Tibial artery (tissue), 4 donors: ENCODE results near the gene HDAC7.

Experiments used
- DNase-seq, 2 donors: peaks; one replicate each; pipeline ENCODE4 v3.0.0-alpha.2; 2019
- H3K27ac ChIP-seq, 2 donors: fragments of 200-600 bp; sonication (generic) in 1 of 2; 1 replicate in 1 of 2; 2 replicates in 1 of 2; pipeline ENCODE4 v1.5.1; 2018 to 2019; ENCODE audit warnings: mild to moderate bottlenecking in 1 of 2
- H3K27me3 ChIP-seq, 2 donors: fragments of 200-600 bp; sonication (generic) in 1 of 2; one replicate each; pipeline versions ENCODE4 v1.5.1 to v1.6.0; 2016 to 2019
- H3K36me3 ChIP-seq, 3 donors: fragments of 200-600 bp; sonication (generic) in 2 of 3; one replicate each; pipeline ENCODE4 v1.5.1; 2016 to 2019; ENCODE audit warnings: mild to moderate bottlenecking in 2 of 3
- H3K4me1 ChIP-seq, 4 donors: fragments of 200-600 bp; sonication (generic) in 2 of 4; 1 replicate in 3 of 4; 2 replicates in 1 of 4; pipeline ENCODE4 v1.5.1; 2016 to 2019
- H3K4me3 ChIP-seq, 2 donors: fragments of 200-600 bp; sonication (generic) in 1 of 2; 1 replicate in 1 of 2; 2 replicates in 1 of 2; pipeline ENCODE4 v1.5.1; 2018 to 2019; ENCODE audit warnings: mild to moderate bottlenecking in 2 of 2
- H3K9me3 ChIP-seq, 3 donors: fragments of 200-600 bp; sonication (generic) in 1 of 3; one replicate each; pipeline ENCODE4 v1.5.1; 2016 to 2019
- intact Hi-C: fragments of 100-400 bp; cut with DNase I; formaldehyde crosslinking; loops from one replicate; pipeline ENCODE4 v1.15.0; 2023; ENCODE audit warnings: low total_unique reads
- TF ChIP-seq, protein P1 (sequence below), 2 experiments: fragments of 200-600 bp in 1 of 2; fragments of 450-650 bp in 1 of 2; IDR thresholded peaks; one replicate each; pipeline ENCODE4 v1.5.1; 2017 to 2019; ENCODE audit warnings: antibody characterized with exemption in 2 of 2, mild to moderate bottlenecking in 1 of 2, moderate library complexity in 1 of 2

HDAC7 gene

DNA sequence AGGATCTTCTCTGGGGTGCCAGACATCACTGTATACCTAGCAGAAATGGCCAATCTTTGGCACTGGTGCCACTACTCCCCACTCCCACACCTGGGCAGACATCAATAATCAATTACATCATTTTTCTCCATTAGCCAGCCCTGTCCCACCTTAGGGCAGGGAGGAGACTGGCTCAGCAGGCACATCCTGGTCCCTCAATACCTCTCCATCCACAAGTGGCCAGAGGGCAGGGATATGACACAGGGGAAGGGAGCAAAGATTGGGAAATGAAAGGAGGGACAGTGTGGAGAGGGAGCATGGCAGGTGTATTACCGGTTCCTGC lies 71.2 kb downstream of the HDAC7 start:
- H3K27me3 ChIP-seq: no peaks in the 10 kb centered on the region

DNA sequence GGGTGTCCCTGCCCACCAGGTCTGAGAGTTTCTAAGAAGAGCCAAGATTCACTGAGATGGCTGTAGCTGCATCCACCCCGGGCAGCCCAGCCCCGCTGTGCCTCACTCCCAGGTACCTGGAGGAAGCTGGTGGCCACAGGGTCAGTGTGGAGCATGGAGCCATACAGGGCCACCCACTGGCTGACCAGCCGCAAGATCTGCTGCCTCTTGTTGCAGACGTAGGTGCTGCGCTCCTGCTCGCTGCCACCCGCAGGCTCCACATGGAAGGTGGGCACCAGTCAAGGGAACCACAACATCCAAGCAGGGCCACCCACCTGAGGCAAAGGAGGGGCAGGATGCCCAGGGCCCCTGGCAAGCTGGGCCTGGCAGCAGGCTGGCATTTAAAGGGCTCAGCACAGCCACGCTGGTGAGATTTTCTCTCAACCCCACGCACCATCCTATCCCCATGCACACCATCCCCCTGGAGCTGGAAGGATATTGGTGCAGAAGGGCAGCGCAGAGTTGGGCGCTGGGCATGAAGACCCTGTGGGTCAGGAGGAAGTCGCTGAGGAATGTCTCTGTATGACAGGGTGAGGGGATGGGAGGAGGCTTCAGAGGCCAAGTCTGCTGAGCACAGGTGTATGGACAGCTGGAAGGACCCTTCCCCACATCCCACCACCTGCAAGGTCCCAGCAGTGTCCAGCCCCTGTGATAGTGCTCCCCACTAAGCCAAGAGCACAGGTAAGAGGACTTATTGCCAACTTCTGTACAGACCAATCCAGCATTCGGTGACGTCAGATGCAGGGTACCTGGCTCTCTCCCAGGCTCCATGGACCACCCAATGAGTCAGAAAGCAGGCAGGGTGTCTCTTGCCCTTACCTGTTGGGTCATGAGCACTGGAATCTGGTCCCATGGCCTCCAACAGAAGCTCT lies 71.9 kb downstream of the HDAC7 start:
- Histone ChIP-seq H3K4me1 (peaks cover 0 to 17% (median 16%) of the 10 kb centered on the region in 4 donors), H3K27ac (no peak overlapping the region), H3K9me3 (no peaks in the 10 kb centered on the region), H3K27me3 (no peaks in the 10 kb centered on the region), H3K4me3 (no peak overlapping the region), H3K36me3 (peaks cover 0 to 59% (median 22%) of the 10 kb centered on the region in 3 donors)
- intact Hi-C loops: no loop called here
- DNase-seq: no peak
- TF ChIP-seq, protein P1, sequence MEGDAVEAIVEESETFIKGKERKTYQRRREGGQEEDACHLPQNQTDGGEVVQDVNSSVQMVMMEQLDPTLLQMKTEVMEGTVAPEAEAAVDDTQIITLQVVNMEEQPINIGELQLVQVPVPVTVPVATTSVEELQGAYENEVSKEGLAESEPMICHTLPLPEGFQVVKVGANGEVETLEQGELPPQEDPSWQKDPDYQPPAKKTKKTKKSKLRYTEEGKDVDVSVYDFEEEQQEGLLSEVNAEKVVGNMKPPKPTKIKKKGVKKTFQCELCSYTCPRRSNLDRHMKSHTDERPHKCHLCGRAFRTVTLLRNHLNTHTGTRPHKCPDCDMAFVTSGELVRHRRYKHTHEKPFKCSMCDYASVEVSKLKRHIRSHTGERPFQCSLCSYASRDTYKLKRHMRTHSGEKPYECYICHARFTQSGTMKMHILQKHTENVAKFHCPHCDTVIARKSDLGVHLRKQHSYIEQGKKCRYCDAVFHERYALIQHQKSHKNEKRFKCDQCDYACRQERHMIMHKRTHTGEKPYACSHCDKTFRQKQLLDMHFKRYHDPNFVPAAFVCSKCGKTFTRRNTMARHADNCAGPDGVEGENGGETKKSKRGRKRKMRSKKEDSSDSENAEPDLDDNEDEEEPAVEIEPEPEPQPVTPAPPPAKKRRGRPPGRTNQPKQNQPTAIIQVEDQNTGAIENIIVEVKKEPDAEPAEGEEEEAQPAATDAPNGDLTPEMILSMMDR (IDR thresholded peaks at IDR 0.05): no peak

More for the DNA sequence above, 71.2 kb downstream of the HDAC7 start:
- Histone ChIP-seq H3K9me3 (no peaks in the 10 kb centered on the region), H3K4me3 (no peak overlapping the region), H3K4me1 (peaks cover 0 to 23% (median 22%) of the 10 kb centered on the region in 4 donors), H3K36me3 (peaks cover 0 to 59% (median 22%) of the 10 kb centered on the region in 3 donors), H3K27ac (no peak overlapping the region)
- DNase-seq: no peak
- intact Hi-C loops: no loop called here
- TF ChIP-seq, protein P1 (IDR thresholded peaks at IDR 0.05): no peak

DNA sequence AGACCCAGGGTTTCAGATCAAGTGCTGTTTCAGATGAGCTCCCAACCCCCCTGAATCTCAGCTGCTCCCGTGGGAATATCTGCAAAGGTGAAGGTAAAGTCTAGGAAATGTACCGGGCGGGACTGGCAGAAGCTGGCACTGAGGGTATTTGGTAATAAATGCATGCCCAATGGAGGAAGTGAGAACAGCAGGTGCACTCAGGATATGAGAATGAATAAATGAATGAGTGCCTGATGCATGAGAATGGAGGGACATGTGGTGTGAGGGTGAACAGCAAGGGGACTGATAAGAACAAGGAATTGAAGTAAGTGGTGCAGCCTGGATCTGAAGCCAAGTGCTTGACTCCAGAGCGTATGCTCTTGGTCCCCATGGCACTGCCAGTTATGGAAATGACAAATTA lies 72.6 kb downstream of the HDAC7 start:
- peaks cover 0 to 10% (median 9%) of the 10 kb centered on the region in 4 donors for H3K4me1 ChIP-seq
- no peaks in the 10 kb centered on the region for H3K27me3 ChIP-seq
- DNase-seq: no peak
- TF ChIP-seq, protein P1 (IDR thresholded peaks at IDR 0.05): no peak
- intact Hi-C loops: no loop called here
- H3K4me3 ChIP-seq: no peak overlapping the region
- H3K36me3 ChIP-seq: peaks cover 0 to 59% (median 22%) of the 10 kb centered on the region in 3 donors
- H3K27ac ChIP-seq: no peak overlapping the region
- H3K9me3 ChIP-seq: no peaks in the 10 kb centered on the region

DNA sequence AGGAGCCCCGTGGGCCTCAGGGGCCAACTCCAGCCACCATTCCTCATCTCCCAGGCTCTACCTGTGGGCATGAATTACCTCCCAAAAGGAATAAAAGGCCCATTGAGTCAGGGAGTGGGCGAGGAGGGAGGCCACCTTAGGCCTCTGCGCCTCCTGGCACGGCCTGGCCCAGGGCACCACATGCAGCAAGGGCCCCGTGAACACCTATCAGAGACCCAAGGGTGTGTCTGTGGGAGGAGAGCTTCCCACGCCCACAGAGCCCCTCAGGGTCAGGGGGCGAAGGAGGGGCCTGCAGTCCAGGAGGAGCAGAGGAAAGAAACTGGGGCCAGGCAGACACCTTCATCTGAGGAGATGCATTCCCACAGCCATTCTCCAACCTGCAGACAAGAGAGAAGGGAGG lies 73.2 kb downstream of the HDAC7 start:
- no peaks in the 10 kb centered on the region for H3K9me3 ChIP-seq
- TF ChIP-seq, protein P1 (IDR thresholded peaks at IDR 0.05): no peak
- no peak overlapping the region for H3K27ac ChIP-seq
- peaks cover 0 to 8% (median 7%) of the 10 kb centered on the region in 4 donors for H3K4me1 ChIP-seq
- H3K36me3 ChIP-seq: peaks cover 0 to 56% (median 22%) of the 10 kb centered on the region in 3 donors
- H3K4me3 ChIP-seq: no peak overlapping the region
- no peaks in the 10 kb centered on the region for H3K27me3 ChIP-seq
- DNase-seq: no peak
- intact Hi-C loops: no loop called here

DNA sequence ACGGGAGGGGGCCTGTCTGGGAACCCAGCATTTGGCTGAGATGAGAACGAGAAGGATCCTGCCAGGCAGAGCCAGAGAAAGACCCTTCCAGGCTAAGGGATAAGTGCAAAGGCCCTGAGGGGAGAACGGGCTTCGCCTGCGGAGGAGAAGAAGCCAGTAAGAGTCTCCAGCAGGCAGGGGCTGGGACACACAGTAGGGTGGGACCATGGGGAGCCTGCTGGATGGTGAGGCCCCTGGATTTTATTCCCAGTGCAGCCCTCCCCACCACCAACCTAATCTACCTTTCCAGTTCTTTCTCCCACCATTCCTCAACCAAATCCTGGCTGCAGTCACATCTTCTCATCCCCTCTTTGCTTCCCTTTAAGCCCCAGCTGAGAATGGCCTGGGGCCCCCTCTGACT lies 73.6 kb downstream of the HDAC7 start:
- TF ChIP-seq, protein P1 (IDR thresholded peaks at IDR 0.05): no peak

More for the DNA sequence above, 73.6 kb downstream of the HDAC7 start:
- H3K4me3 ChIP-seq: no peak overlapping the region
- no peaks in the 10 kb centered on the region for H3K27me3 ChIP-seq
- intact Hi-C loops: no loop called here
- peaks cover 0 to 51% (median 22%) of the 10 kb centered on the region in 3 donors for H3K36me3 ChIP-seq
- H3K4me1 ChIP-seq: peaks cover 0 to 10% (median 8%) of the 10 kb centered on the region in 4 donors
- DNase-seq: no peak
- H3K9me3 ChIP-seq: no peaks in the 10 kb centered on the region
- no peak overlapping the region for H3K27ac ChIP-seq
